ENCODE data around the gene ANGPTL4.
"Not testable (repeated sequence)": the region's sequence is repeated elsewhere in the genome, so short reads cannot be mapped to it uniquely, and the experiment has no call there.

ANGPTL4 gene

GRCh38 chr19:8341504-8341903, 22.5 kb upstream of the ANGPTL4 start:
- not testable (repeated sequence) for H3K27ac Mint-ChIP-seq; H3K36me3 Mint-ChIP-seq; ATAC-seq (ENCODE audit: low read depth); H3K4me1 Mint-ChIP-seq; DNase-seq (ENCODE audit: low spot score in 2 of 2); H3K4me3 Mint-ChIP-seq; H3K9me3 Mint-ChIP-seq
- peaks cover 19% of the 10 kb centered on the region for H3K27me3 Mint-ChIP-seq

- no peaks in the 10 kb centered on the region for H3K9me3 Mint-ChIP-seq
- no peak overlapping the region for H3K4me3 Mint-ChIP-seq
- H3K27ac Mint-ChIP-seq = no peak overlapping the region
- DNase-seq (ENCODE audit: low spot score in 2 of 2) (no peak), ATAC-seq (ENCODE audit: low read depth) (no peak)
- H3K4me1 Mint-ChIP-seq = peaks cover 9% of the 10 kb centered on the region
- no peaks in the 10 kb centered on the region for H3K36me3 Mint-ChIP-seq
- H3K27me3 Mint-ChIP-seq = peaks cover 18% of the 10 kb centered on the region
Observed at GRCh38 chr19:8342316-8342683, 21.7 kb upstream of the ANGPTL4 start.

GRCh38 chr19:8342684-8343482, 21.1 kb upstream of the ANGPTL4 start, which contains the start of gene KANK3:
KANK3 (minus strand) TSS chr19:8343262; CDS start chr19:8337828, 5,434 bp downstream.
- DNase-seq (ENCODE audit: low spot score in 2 of 2) (peak; percentile 57 to 68), ATAC-seq (ENCODE audit: low read depth) (peak; percentile 99)
- Mint-ChIP-seq H3K27ac (no peak within 1 kb of the TSS), H3K36me3 (no peaks in the 10 kb centered on the region), H3K9me3 (no peaks in the 10 kb centered on the region), H3K4me1 (peaks cover 9% of the 10 kb centered on the region), H3K4me3 (peak within 1 kb of the TSS; percentile 58), H3K27me3 (peaks cover 14% of the 10 kb centered on the region)

GRCh38 chr19:8343483-8343844, 20.5 kb upstream of the ANGPTL4 start:
- DNase-seq (ENCODE audit: low spot score in 2 of 2) = no peak
- Mint-ChIP-seq H3K4me1 (peaks cover 9% of the 10 kb centered on the region), H3K4me3 (peak overlapping the region; percentile 58), H3K27ac (no peak overlapping the region), H3K9me3 (no peaks in the 10 kb centered on the region), H3K27me3 (peaks cover 14% of the 10 kb centered on the region), H3K36me3 (no peaks in the 10 kb centered on the region)
- ATAC-seq (ENCODE audit: low read depth) = no peak

GRCh38 chr19:8349629-8350372, 14.2 kb upstream of the ANGPTL4 start:
- not testable (repeated sequence) for H3K4me3 Mint-ChIP-seq; H3K9me3 Mint-ChIP-seq; DNase-seq (ENCODE audit: low spot score in 2 of 2); ATAC-seq (ENCODE audit: low read depth); H3K27ac Mint-ChIP-seq; H3K4me1 Mint-ChIP-seq; H3K36me3 Mint-ChIP-seq
- H3K27me3 Mint-ChIP-seq = peaks cover 12% of the 10 kb centered on the region

DNA sequence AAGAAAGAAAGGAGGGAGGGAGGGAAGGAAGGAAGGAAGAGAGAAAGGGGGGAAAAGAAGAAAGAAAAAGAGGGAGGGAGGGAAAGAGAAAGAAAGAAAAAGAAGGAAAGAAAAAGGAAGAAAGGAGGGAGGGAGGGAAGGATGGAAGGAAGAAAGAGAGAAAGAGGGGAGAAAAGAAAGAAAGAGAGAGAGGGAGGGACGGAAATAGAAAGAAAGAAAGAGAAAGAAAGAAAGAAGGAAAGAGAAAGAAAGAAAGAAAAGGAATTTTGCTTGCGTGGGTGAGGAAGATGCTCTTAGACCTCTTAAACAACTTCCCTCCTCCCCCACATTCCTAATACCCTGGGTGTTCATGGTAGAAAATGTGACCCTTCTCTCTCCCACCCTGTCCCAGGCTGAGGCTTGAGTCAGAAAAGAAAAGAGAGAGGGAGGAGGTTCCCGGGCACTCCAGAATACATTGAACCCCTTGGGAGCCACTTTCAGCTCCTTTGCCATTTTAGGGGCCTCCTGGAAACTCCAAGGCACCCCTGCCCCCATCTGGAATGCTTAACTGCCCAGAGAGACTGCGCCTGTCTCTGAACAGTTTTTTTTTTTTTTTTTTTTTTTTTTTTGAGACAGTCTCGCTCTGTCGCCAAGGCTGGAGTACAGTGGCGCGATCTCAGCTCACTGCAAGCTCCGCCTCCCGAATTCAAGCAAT, 11.7 kb upstream of the ANGPTL4 start:
- peaks cover 4% of the 10 kb centered on the region for H3K4me1 Mint-ChIP-seq
- DNase-seq (ENCODE audit: low spot score in 2 of 2) (no peak), ATAC-seq (ENCODE audit: low read depth) (no peak)
- peaks cover 3% of the 10 kb centered on the region for H3K9me3 Mint-ChIP-seq
- no peak overlapping the region for H3K4me3 Mint-ChIP-seq
- H3K27me3 Mint-ChIP-seq = peaks cover 13% of the 10 kb centered on the region
- H3K27ac Mint-ChIP-seq = no peak overlapping the region
- peaks cover 3% of the 10 kb centered on the region for H3K36me3 Mint-ChIP-seq

GRCh38 chr19:8352845-8353244, 11.1 kb upstream of the ANGPTL4 start:
- H3K27me3 Mint-ChIP-seq = peaks cover 13% of the 10 kb centered on the region
- not testable (repeated sequence) for DNase-seq (ENCODE audit: low spot score in 2 of 2); H3K4me3 Mint-ChIP-seq; H3K9me3 Mint-ChIP-seq; H3K4me1 Mint-ChIP-seq; H3K36me3 Mint-ChIP-seq; ATAC-seq (ENCODE audit: low read depth); H3K27ac Mint-ChIP-seq

DNA sequence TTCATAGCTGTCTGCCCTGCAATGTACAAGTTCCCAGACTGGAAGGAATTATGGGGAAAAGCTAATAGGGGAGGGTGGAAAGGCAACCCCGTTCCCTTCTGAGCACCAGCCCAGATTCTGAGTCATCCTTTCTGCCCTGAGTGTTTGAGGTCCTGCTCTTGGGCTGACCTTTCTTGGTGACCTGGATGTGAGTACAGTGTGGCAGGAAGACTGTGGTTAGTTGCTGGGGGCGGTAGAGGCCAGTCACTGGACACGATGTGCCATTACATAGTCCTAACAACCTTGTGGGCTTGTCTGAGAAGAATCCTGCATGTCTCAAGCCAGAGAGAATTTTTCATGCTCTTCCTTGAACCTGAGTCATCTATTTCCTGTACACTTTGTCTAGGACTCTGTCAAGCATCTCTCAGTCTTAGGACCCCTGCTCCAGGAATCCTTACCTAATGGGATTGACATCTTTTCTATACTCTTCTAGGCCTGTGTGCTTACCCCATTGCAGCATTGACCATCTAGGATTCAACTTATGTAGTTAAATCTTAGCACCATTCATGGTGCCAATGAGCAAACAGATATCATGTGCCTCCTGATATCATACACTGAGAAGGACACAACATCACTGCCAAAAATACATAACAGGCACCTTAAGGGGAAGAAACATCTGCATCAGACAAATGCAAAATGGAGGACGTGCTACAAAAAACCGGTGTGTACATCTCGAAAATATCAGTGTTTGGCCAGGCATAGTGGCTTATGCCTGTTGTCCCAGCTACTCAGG, 8.1 kb upstream of the ANGPTL4 start:
- Mint-ChIP-seq H3K4me1 (peaks cover 2% of the 10 kb centered on the region), H3K9me3 (peaks cover 3% of the 10 kb centered on the region), H3K4me3 (no peak overlapping the region), H3K27ac (no peak overlapping the region), H3K27me3 (peaks cover 10% of the 10 kb centered on the region), H3K36me3 (peaks cover 3% of the 10 kb centered on the region)
- no peak for DNase-seq (ENCODE audit: low spot score in 2 of 2)
- ATAC-seq (ENCODE audit: low read depth) = no peak

GRCh38 chr19:8357007-8357521, 6.9 kb upstream of the ANGPTL4 start:
- H3K4me3 Mint-ChIP-seq = no peak overlapping the region
- peaks cover 3% of the 10 kb centered on the region for H3K9me3 Mint-ChIP-seq
- peaks cover 3% of the 10 kb centered on the region for H3K36me3 Mint-ChIP-seq
- peaks cover 2% of the 10 kb centered on the region for H3K4me1 Mint-ChIP-seq
- ATAC-seq (ENCODE audit: low read depth) (no peak), DNase-seq (ENCODE audit: low spot score in 2 of 2) (no peak)
- peaks cover 8% of the 10 kb centered on the region for H3K27me3 Mint-ChIP-seq
- H3K27ac Mint-ChIP-seq = no peak overlapping the region

- Mint-ChIP-seq H3K27me3 (peaks cover 13% of the 10 kb centered on the region), H3K4me3 (no peak overlapping the region), H3K27ac (no peak overlapping the region), H3K36me3 (peaks cover 3% of the 10 kb centered on the region), H3K9me3 (peaks cover 3% of the 10 kb centered on the region), H3K4me1 (peaks cover 8% of the 10 kb centered on the region)
- DNase-seq (ENCODE audit: low spot score in 2 of 2) (no peak), ATAC-seq (ENCODE audit: low read depth) (no peak)
Observed at GRCh38 chr19:8358948-8359347, 5.0 kb upstream of the ANGPTL4 start.

DNA sequence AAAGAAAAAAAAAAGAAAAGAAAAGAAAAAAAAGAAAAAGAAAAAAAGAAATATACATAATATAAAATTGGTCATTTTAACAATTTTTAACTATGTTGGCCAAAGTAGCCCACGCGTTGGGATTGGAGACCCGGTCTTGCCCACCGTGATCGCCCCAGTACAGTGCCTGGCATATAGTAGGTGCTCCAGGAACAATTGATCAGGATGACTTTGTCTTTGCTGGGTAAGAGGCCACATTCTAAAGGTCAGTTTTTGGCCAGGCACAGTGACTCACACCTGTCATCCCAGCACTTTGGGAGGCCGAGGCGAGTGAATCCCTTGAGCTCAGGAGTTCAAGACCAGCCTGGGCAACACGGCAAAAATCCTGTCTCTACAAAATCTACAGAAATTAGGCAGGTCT, 3.8 kb upstream of the ANGPTL4 start:
- H3K27me3 Mint-ChIP-seq = peaks cover 15% of the 10 kb centered on the region
- H3K27ac Mint-ChIP-seq = no peak overlapping the region
- ATAC-seq (ENCODE audit: low read depth) = no peak
- H3K9me3 Mint-ChIP-seq = peaks cover 3% of the 10 kb centered on the region
- no peak overlapping the region for H3K4me3 Mint-ChIP-seq
- no peak for DNase-seq (ENCODE audit: low spot score in 2 of 2)
- H3K36me3 Mint-ChIP-seq = peaks cover 3% of the 10 kb centered on the region
- peaks cover 10% of the 10 kb centered on the region for H3K4me1 Mint-ChIP-seq

DNA sequence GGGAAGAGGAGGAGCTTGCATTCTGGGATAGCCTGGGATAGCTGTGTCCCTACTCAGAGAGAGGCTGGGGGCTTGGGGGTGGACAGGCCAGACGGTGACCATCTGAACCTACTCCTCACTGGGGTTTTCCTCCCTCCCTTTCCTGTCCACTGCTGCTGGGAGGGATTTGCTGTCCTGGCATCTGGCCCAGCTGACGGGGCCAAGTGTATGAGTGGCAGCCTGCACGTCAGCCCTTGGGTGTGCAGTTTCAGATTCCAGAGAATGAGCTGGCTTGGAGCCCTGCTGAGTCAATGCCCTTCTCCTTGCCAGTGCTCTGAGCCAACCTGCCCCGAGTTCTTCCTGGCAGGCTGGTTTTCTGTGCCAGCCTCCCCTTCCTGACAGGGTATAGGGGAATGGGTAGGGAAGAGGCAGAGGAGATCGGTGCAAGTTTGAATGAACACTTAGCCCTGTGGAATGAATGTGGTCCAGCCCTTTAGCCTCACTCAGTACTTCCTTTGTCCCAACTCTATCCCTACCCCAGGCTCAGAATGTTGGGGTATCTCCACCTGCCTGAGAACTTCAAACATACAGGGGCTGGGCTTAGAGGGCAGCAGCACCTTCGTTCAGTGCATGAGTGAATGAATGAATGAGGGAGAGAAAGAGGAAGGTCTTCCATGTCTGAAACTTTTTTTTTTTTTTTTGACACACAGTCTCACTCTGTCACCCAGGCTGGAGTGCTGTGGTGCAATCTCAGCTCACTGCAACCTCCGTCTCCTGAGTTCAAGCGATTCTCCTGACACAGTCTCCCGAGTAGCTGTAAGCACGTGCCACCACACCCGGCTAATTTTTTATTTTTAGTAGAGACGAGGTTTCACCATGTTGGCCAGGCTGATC, 1.8 kb upstream of the ANGPTL4 start:
- Mint-ChIP-seq H3K4me1 (peaks cover 10% of the 10 kb centered on the region), H3K9me3 (no peaks in the 10 kb centered on the region), H3K27ac (no peak overlapping the region), H3K36me3 (no peaks in the 10 kb centered on the region), H3K4me3 (no peak overlapping the region), H3K27me3 (peaks cover 21% of the 10 kb centered on the region)
- DNase-seq (ENCODE audit: low spot score in 2 of 2) (no peak), ATAC-seq (ENCODE audit: low read depth) (no peak)

GRCh38 chr19:8366121-8366581, 2.2 kb downstream of the ANGPTL4 start:
- ATAC-seq (ENCODE audit: low read depth) = no peak
- Mint-ChIP-seq H3K27me3 (peaks cover 29% of the 10 kb centered on the region), H3K27ac (no peak overlapping the region)

More at GRCh38 chr19:8366121-8366581, 2.2 kb downstream of the ANGPTL4 start:
- DNase-seq (ENCODE audit: low spot score in 2 of 2) = no peak
- Mint-ChIP-seq H3K36me3 (no peaks in the 10 kb centered on the region), H3K9me3 (no peaks in the 10 kb centered on the region), H3K4me1 (peaks cover 13% of the 10 kb centered on the region), H3K4me3 (no peak overlapping the region)
